Measurements from ENCODE around the gene MPC1.
"Not testable (repeated sequence)": the region's sequence is repeated elsewhere in the genome, so short reads cannot be mapped to it uniquely, and the experiment has no call there.

Gene MPC1

DNA sequence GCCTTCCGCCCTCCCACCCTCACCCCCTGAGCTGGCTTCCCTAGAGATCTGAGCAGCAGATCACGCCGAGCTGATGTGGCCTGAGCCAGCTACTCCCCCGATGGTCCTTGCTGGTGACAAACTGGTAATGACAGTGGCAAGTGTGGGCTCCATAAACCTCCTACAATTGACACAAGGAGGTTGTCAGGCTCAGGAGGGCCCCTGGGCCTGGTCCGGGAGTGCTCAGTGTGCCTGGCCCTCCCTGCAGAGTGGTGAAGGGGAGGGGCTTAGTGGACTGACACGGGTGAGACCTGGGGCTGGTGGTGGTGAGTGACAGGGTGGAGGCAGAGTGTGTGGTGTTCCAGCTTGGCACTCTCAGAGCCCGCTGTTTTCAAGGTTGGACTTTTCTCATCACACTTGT, 22.6 kb upstream of the MPC1 start:
- no peak for DNase-seq

DNA sequence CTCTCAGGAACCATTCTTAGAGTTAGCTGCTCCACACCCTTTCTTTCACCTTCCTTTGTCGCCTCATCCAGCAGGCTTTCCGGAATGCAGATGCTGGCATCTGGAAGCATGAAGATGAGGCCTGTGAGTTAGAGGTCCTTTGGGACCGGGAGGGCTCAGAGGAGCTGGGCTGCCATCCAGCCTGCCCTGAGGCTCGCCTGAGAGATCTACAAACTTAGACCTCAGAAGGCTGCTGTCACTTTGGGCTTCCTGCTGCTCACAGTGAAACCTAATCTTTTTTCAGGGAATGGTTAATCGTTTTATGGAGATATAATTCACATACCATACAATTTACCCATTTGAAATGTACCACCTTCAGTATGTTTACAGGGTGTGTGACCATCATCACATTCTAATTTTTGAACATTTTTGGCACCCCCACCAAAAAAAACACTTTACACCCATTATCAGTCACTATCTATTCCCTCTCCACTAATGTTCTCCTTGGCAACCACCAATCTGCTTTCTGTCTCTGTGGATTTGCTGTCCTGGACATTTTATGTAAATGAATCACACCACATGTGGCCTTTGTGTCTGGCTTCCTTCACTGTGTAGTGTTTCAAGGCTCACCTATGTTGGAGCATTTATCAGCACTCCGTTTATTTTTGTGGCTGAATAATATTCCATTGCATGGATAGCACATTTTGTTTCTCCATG, 20.0 kb upstream of the MPC1 start:
- no peak for DNase-seq

DNA sequence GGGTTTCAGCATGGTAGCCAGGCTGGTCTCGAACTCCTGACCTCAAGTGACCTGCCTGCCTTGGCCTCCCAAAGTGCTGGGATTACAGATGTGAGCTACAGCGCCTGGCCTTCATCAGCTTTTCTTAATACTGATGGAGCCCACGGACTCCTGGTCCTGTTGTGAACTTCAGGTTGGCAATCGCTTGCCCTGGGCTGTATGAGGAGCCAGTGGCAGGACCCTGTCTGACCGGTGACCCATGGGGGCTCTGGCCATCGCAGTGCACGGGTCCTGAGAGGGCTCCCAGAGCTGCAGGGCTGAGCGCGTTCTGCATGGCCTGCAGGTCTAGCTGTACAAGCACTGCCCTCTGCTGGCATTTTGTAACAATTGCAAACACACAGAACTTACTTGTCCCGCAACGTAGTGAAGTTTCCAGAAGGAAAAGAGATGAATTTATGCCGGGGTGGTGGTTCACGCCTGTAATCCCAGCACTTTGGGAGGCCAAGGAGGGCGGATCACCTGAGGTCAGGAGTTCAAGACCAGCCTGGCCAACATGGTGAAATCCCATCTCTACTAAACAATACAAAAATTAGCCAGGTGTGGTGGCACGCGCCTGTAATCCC, 18.0 kb upstream of the MPC1 start:
- peak in 3 of 4 experiments; percentile 14 to 31 (median 28) for DNase-seq

DNA sequence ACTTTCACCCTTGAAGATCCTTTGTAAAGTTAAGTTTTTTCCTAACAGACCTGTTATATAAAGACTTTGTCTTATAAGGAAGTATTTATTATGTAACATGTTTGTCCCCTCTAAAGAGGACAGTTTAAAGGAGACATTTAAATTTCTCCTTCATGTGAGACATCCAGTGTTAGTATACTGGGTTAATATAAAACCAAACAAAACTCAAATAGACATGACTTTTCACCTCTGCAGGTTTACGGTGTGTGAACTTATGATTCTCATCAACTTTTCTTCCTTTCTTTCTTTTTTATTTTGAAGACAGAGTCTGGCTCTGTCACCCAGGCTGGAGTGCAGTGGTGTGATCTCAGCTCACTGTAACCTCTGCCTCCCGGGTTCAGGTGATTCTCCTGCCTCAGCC, 17.4 kb upstream of the MPC1 start:
- DNase-seq: no peak

DNA sequence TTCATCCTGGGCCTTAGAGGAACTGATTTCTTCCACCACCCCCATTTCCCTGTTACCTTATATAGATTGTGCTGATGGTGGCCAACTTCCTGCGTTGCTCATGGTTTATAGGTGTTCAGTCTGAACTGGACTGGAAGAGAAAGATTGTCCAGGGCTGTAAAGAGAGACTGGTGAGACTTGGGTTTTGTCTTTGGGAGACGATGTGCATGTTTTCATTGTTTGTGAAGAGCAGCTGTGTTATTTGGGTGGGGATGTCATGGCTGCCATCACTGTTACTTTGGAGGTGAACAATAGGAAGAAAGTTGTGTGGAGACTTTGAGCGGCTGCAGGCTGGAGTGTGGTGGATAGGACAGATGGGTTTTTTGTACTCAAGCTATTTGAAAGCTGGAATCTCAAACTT, 15.6 kb upstream of the MPC1 start:
- DNase-seq: no peak

DNA sequence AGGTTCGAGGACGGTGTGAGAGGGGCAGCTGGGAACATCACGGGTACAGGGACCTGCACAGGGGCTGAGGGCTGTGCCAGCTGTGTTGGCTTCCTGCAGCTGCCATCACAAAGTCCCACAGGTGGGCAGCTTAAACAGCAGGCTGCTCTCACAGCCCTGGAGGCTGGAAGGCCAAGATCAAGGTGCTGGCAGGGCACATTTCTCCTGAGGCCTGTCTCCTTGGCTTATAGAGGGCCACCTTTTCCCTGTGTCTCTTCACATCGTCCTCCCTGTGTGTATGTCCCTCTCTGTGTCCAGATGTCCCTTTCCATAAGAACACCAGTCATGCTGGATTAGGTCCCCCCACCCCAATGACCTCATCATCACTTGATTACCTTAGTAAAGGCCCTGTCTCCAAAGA, 15.1 kb upstream of the MPC1 start:
- no peak for DNase-seq

DNA sequence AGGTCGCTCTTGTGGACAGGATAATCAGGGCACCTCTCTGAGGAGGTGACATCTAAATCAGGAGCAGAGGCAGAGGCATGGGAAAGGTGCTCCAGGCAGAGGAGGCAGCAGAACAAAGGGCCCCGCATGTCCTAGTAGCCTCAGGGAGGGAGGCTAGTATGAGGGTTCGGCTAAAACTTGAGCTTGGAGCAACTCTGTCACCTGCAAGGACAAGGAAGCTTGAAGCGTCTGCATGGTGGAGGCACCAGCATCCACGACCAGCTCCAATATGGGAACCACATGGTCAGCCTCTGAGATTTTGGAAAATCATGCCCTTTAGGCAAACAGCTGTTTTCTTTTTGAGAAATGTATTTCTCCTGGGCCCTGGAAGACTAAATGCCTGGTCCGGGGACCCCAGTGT, 13.0 kb upstream of the MPC1 start:
- DNase-seq: no peak

DNA sequence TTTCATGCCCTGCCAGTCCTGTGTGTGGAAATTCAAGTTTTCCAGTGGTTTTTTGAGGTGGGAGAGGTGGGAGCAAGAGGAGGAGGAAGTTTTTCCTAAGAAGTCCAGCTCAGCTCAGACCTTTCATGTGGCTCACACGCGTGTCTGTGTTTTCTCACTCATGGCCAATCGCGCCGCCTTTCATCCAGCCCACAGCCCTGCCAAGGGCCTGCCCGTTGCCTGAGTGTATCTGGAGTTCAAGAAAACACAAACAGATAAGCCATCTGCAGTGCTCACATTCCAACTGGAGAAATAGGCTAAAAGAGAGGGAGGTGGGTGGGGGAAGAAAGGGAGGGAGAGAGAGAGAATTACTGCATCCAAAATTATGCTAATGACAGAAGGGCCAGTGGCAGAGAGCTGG, 12.6 kb upstream of the MPC1 start:
- DNase-seq: no peak

DNA sequence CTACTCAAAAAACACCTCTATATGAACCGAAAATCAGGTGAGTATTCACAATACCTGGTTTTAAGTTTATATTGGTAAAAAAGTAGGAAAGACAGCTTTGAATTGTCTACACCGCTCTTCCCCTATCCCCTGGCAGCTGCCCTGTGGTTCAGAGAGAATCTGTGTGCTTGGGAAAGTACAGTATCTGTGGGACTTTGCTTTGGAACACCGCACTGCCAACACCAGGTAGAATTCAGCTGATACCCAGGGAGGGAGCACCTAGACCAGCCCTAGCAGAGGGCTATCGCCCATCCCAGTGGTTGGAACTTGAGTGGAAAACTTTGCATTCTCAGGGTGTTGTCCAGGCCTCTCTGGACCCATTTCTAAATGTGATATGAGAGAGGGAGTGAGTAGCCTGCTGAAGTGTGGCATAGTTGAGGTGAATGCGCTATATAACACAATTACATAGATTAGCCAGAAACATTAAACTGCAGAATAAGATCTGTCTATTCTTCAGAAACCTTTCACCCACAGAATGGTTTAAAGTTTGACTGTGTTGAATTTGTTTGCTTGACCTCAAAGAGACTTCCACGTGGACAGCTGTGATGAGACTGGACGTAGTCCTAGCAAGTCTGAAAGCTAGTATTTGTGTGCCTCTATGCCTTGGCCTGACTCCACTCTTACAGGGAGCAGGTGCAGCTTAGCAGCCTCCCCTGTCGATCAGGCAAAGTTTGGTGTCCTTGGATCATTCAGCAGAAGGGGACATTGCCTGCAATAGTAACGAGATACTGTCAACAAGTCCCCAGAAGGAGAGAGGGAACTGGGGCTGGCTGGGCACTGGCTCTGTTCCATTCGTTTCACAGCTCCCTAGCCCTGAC, 11.5 kb upstream of the MPC1 start:
- no peak for DNase-seq

DNA sequence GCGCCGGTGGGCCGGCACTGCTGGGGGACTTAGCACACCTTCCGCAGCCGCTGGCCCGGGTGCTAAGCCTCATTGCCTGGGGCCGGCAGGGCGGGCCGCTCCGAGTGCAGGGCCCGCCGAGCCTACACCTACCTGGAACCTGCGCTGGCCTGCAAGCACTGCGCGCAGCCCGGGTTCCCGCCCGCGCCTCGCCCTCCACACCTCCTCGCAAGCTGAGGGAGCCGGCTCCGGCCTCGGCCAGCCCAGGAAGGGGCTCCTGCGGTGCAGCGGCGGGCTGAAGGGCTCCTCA, 10.7 kb upstream of the MPC1 start:
- DNase-seq: no peak

DNA sequence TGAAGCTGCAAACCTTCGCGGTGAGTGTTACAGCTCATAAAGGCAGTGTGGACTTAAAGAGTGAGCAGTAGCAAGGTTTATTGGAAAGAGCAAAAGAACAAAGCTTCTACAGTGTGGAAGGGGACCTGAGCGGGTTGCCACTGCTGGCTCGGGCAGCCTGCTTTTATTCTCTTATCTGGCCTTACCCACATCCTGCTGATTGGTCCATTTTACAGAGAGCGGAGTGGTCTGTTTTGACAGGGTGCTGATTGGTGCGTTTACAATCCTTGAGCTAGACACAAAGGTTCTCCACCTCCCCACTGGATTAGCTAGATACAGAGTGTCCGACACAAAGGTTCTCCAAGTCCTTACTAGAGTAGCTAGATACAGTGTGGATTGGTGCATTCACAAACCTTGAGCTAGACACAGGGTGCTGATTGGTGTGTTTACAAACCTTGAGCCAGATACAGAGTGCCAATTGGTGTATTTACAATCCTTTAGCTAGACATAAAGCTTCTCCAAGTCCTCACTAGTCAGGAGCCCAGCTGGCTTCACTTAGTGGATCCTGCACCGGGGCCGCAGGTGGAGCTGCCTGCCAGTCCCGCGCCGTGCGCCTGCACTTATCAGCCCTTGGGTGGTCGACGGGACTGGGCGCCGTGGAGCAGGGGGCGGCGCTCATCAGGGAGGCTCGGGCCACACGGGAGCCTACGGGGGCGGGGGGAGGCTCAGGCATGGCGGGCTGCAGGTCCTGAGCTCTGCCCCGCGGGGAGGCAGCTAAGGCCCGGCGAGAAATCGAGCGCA, 10.2 kb upstream of the MPC1 start:
- DNase-seq: not testable (repeated sequence)

DNA sequence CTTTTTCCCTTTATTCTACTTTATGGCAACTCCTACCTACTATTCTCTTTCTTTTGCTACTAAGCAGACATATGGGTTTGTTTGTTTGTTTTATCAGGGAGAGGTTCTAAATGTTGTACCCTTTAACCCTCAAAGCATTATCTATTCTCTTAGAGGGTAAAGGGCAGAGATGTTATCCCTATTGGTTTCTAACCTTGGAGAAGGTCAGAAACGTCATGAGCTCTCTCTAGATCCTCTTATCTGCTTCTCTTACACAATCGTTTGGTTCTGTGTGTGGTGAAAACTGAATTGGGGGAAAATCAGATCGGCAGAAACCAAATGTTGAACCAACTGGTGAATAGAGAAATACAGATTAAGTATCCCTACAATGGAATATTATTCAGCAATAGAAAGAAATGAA, 6.4 kb upstream of the MPC1 start:
- no peak for DNase-seq

DNA sequence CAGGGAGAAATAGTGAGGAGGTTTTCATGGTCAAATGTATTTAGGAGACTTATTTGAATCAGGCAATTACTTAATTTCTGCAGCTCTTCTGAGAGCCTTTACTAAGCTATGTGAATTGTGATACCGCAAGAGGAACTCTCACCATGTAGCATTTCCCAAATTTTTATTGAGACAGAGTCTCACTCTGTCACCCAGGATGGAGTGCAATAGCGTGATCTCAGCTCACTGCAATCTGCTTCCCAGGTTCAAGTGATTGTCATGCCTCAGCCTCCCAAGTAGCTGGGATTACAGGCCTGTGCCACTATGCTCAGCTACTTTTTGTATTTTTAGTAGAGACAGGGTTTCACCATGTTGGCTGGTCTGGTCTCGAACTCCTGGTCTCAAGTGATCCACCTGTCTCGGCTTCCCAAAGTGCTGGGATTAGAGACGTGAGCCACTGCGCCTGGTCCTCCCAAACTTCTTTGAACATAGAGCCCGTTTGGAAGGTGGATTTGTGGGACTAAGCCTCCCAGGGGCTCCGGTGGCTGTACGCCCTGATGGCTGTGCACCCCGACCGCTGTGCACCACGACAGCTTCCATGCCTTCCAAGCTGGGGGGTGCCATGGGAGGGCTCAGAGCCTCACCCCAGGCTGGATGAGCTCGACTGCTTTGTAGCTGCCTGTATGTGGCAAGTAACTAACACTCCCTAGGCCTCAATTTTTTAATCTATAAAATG, 5.7 kb upstream of the MPC1 start:
- DNase-seq: no peak

DNA sequence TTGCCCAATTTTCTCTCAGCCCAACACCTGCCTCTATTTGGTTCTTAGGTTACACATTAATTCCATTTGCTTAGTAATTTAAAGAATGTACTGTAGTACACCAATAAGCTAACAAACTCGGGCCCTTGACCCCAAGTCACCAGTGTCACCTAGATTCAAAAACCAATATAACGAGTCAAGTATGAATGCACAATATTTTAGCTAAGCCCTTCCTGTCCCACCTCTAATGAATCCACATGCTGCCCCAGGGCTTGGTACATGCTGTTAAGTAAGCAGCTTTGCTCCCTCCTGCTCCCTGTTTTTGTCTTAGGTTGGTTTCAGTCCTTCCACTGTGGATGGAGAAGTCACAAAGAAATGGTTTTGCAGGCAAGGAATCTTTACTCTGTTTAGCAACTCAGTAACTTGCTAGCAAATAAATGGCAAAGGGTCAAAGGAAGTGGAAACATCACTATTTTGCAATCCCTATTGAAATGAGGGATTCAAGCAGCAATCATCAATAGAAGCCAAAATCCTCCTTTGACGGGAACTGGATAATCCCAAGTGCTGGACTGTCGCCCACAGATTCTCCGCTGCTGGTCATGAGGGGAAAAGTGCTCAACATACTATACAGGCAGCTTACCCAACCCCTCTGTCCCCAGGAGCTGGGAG, 5.0 kb upstream of the MPC1 start:
- no peak for DNase-seq

DNA sequence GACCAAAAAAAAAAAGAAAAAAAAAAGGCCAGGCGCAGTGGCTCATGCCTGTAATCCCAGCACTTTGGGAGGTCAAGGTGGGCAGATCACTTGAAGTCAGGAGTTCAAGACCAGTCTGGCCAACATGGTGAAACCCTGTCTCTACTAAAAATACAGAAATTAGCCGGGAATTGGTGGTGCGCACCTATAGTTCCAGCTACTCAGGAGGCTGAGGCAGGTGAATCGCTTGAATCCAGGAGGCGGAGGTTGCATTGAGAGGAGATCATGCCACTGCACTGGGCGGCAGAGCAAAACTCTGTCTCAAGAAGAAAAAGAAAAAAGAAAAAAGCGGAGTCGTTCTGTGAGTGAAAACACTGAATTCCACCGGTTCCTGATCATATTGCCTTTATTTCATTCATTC, 4.4 kb upstream of the MPC1 start:
- not testable (repeated sequence) for DNase-seq

DNA sequence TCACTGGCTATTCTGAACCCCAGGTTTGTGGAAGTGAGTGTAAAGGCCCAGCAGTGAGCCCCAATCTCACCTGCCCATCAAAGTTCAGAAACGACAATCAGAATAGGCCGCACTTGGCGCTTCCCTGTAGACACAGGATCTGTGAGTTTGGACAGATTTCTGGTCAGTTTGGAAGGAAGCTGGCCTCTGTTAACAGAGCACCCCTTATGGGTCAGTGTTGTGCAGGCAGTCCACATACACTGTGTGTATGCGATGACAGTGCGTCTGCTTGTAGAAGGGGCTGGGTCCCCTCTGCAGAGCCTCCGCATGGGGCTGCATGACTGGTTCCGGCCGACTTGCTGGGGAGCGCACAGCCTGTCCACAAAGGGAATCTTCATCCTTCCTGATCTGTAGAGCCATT, 3.4 kb upstream of the MPC1 start:
- DNase-seq: no peak

DNA sequence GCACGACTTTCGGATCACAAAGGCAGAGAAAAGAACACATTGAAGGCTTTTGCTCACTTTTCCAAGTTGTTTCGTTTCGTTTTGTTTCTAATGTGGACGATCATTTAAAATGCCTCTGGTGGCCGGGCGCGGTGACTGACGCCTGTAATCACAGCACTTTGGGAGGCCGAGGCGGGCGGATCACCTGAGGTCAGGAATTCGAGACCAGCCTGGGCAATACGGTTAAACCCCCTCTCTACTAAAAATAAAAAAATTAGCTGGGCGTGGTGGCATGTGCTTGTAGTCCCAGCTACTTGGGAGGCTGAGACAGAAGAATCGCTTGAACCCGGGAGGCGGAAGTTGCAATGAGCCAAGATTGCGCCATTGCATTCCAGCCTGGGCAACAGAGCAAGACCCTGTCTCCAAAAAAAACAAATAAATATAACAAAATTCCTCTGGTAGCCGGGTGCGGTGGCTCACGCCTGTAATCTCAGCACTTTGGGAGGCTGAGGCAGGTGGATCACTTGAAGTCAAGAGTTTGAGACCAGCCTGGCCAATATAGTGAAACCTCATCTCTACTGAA, 1.1 kb upstream of the MPC1 start:
- DNase-seq: not testable (repeated sequence)

DNA sequence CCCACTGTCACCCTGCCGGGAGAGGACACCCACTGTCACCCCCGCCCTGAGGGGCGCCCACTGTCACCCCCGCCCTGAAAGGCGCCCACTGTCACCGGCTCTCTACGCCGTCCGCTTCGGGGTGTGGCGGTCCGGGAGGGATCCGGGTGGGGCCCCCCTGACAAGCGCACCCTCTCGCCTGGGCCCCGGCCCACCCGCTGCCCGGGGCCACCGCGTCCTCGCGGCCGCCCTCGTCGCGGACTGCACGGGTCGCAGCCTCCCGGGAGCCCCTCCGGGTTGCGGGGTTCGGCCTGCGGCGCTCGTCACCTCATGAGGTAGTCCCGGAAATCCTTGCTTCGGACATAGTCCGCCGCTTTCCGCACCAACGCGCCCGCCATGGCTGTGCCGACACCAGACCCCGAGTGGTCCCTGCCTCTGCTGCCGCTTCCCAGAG, 224 bp downstream of the MPC1 start:
- DNase-seq: no peak

DNA sequence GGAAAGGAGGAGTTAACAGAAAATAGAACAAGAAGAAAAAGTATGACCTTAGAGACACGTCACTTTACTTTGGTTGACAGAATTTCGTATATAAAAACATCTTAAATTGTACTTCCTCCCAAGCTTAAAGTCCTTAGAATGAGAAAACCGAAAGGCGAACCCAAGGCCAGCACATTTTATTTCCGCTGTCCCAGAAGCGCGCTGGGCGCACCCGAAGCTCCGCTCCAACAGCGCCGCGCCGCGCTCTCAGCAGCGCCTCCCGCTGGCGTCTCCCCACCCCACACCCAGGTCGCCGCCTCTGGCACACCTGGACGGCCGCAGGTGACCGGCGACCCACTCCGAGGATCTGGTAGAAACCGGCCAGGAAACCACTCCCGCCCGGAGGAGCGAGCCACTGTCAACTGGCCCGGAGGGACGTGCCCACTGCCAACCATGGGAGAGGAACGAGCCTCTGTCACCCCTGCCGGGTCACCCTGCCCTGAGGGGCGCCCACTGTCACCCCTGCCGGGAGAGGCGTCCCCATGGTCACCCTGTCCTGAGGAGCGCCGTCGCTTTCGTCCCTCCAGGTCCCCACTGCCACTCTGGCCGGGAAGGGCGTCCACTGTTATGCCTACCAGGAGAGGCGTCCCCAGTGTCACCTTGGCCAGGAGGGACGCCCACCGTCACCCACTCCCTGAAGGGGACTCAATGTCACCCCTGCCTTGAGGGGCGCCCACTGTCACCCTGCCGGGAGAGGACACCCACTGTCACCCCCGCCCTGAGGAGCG, 824 bp downstream of the MPC1 start:
- DNase-seq: peak; percentile 32 to 49 (median 40)

DNA sequence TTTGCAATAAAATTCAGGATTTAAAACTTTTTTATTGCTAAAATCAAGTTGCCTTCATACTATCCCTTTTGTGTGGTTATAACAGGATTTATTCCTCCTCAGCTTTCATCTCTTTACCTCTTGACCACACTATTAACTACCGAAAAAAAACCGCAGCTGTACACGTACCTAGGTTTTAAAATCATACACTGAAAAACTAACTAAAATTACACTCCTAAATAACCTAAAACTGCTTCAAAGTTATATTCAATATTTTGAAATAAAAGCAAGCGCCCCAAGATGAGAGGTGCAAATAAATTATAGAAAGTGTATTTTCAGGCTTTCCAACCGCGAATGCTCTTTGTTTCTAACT, 1.4 kb downstream of the MPC1 start:
- no peak for DNase-seq

DNA sequence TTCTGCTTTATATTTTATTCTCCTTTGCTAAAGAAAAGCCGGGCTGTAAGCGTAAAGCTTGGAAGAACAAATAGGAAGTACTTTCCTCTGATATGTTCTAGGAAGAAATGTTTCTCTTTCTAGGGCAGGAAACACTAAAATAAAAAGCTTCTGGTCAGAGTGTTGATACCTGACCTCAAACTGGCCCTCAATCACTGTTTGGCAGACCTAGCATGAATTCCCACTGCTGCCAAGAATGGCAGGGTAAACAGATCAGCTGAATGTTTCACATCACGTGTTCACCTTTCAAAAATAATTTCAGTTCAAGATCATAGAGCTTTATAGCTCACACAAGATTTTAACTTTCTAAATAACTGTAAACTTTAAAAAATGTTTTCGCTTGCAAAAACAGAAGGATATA, 2.9 kb downstream of the MPC1 start:
- DNase-seq: no peak

All from activated CD4-positive, CD25-positive, alpha-beta regulatory T cell (primary cell).